Measurements from ENCODE around the gene SCARF2.

- no peak for TF ChIP-seq CTCF (conservative IDR thresholded peaks at IDR 0.05; ENCODE audit: low read depth in 2 of 2)
- TF ChIP-seq EZH2 (IDR thresholded peaks at IDR 0.05; ENCODE audit: low read depth, unreplicated experiment) = no peak
- no peak for TF ChIP-seq JUNB (IDR thresholded peaks at IDR 0.05; ENCODE audit: unreplicated experiment)
These were observed 42.1 kb upstream of the SCARF2 start for GRCh38 chr22:20479612-20480196.

Measured in GM23338 (cell line).